Prostate gland (tissue), 2 donors: ENCODE measurements around the gene CACNA1H.

Experiments
- CTCF ChIP-seq, 4 experiments: fragments of 200-600 bp in 2 of 4; fragments of 450-650 bp in 2 of 4; sonication (generic) in 2 of 4; IDR thresholded peaks; 1 replicate in 3 of 4; 2 replicates in 1 of 4; pipeline ENCODE4 v1.5.1; 2016 to 2019; ENCODE audit warnings: antibody characterized with exemption in 4 of 4, mild to moderate bottlenecking in 2 of 4, moderate library complexity in 2 of 4
- POLR2A ChIP-seq: fragments of 450-650 bp; IDR thresholded peaks from one replicate; pipeline ENCODE4 v1.6.1; 2016; ENCODE audit warnings: antibody characterized with exemption, mild to moderate bottlenecking
- POLR2AphosphoS5 ChIP-seq: sonication (generic); formaldehyde crosslinking; IDR thresholded peaks from one replicate; pipeline ENCODE4 v1.6.1; 2017; ENCODE audit warnings: antibody characterized with exemption

GRCh38 chr16:1213796-1214372, 61.0 kb downstream of the CACNA1H start:
- TF ChIP-seq CTCF (IDR thresholded peaks at IDR 0.05) (no peak), POLR2AphosphoS5 (no peak), POLR2A (no peak)
